KMS-11 (cell line): ENCODE measurements around the gene EYA4.

ENCODE experiments used
- H2AFZ ChIP-seq: fragments of 200-600 bp; sonication (generic); 2 replicates; pipeline ENCODE4 v1.6.1; 2016; ENCODE audit warnings: antibody characterized with exemption, mixed run types, low read depth
- H3K27ac ChIP-seq: fragments of 200-600 bp; sonication (generic); 2 replicates; pipeline ENCODE4 v1.6.1; 2016; ENCODE audit warnings: mild to moderate bottlenecking, mixed run types
- H3K27me3 ChIP-seq: fragments of 200-600 bp; sonication (generic); 2 replicates; pipeline ENCODE4 v1.6.1; 2017; ENCODE audit warnings: mild to moderate bottlenecking, low read depth, mixed run types, moderate library complexity; ENCODE audit not compliant: insufficient read depth
- H3K36me3 ChIP-seq: fragments of 200-600 bp; sonication (generic); 2 replicates; pipeline ENCODE4 v1.6.1; 2017; ENCODE audit warnings: mild to moderate bottlenecking, mixed run types; ENCODE audit not compliant: insufficient read depth
- H3K4me1 ChIP-seq: fragments of 200-600 bp; sonication (generic); 2 replicates; pipeline ENCODE4 v1.6.1; 2016; ENCODE audit warnings: mild to moderate bottlenecking, low read depth, mixed run types; ENCODE audit not compliant: poor library complexity, severe bottlenecking
- H3K4me2 ChIP-seq: fragments of 200-600 bp; sonication (generic); 2 replicates; pipeline ENCODE4 v1.7.0; 2016; ENCODE audit warnings: mild to moderate bottlenecking, mixed run types
- H3K4me3 ChIP-seq: fragments of 200-600 bp; sonication (generic); IDR thresholded peaks from 2 replicates; pipeline ENCODE4 v1.6.1; 2017; ENCODE audit warnings: low read depth, low read length, mixed read lengths; ENCODE audit not compliant: insufficient read depth
- H3K79me2 ChIP-seq: fragments of 200-600 bp; sonication (generic); 2 replicates; pipeline ENCODE4 v1.6.1; 2016; ENCODE audit warnings: low read depth, mixed run types; ENCODE audit not compliant: insufficient read depth
- H3K9ac ChIP-seq: fragments of 200-600 bp; sonication (generic); 2 replicates; pipeline ENCODE4 v1.6.1; 2016; ENCODE audit warnings: mild to moderate bottlenecking, mixed run types
- H4K20me1 ChIP-seq: fragments of 200-600 bp; sonication (generic); 2 replicates; pipeline ENCODE4 v1.6.1; 2016; ENCODE audit warnings: mild to moderate bottlenecking, mixed run types; ENCODE audit not compliant: insufficient read depth
- TF ChIP-seq, protein P1 (sequence below): fragments of 200-600 bp; sonication (generic); conservative IDR thresholded peaks from 2 replicates; pipeline ENCODE4 v1.6.1; 2017; ENCODE audit warnings: low read depth, mild to moderate bottlenecking, antibody characterized with exemption, low read length, moderate library complexity, mixed read lengths

EYA4 gene

DNA sequence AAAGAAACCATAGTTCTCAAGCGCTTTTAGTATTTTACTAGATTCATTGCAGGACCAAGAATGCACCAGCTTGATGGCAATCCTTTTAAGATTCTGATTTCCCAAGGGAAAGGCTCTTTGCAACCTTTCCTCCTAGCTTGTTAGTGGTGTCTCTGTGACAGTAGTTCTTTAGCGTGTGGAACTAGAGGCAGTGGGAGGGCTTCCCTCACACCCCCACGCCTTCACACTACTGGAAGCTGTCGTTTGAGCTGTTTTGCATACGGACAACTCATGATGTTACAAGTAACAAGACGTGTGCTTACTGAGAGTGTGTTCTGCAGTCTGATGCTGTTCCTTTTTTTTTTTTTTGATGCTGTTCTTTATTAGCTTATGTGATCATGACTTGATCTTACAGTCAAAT is 34.1 kb downstream of the EYA4 start:
- H2AFZ ChIP-seq = no peak overlapping the region
- TF ChIP-seq, protein P1, sequence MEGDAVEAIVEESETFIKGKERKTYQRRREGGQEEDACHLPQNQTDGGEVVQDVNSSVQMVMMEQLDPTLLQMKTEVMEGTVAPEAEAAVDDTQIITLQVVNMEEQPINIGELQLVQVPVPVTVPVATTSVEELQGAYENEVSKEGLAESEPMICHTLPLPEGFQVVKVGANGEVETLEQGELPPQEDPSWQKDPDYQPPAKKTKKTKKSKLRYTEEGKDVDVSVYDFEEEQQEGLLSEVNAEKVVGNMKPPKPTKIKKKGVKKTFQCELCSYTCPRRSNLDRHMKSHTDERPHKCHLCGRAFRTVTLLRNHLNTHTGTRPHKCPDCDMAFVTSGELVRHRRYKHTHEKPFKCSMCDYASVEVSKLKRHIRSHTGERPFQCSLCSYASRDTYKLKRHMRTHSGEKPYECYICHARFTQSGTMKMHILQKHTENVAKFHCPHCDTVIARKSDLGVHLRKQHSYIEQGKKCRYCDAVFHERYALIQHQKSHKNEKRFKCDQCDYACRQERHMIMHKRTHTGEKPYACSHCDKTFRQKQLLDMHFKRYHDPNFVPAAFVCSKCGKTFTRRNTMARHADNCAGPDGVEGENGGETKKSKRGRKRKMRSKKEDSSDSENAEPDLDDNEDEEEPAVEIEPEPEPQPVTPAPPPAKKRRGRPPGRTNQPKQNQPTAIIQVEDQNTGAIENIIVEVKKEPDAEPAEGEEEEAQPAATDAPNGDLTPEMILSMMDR = no peak
- no peak overlapping the region for H3K9ac ChIP-seq

DNA sequence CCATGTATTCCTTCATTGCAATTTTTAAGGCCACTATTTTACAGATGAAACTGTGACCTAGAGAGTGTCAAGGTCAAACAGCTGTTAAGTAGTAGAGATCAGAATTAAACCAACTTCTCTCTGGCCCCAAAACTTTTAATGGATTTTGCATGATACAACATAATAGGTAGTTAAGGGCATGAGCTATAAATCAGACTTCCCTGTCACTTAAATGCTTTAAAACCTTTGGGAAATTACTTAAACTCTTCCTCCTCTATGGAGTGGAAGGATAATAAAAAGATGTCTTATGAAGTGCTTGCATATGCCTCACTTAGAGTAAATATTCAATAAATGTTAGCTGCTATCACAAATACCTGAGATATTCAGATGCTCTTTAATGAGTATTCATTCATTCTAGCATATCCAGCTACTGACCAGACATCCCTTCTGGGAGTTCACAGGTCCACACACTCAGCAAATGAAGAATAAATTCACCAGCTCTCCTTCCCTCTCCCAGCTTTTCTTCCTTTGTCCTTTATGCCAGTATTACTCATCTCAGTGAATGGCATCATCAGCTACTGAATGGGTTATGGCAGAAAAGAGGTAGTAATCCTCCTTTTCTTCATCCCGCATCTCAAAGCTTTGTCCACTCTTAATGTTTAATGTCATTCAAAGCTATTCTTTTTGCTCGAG is 36.2 kb downstream of the EYA4 start:
- Histone ChIP-seq H2AFZ (no peak overlapping the region), H3K27me3 (no peaks in the 10 kb centered on the region), H3K4me3 (no peak overlapping the region), H3K9ac (no peak overlapping the region), H3K36me3 (no peaks in the 10 kb centered on the region), H3K27ac (no peak overlapping the region), H3K79me2 (no peaks in the 10 kb centered on the region), H4K20me1 (no peaks in the 10 kb centered on the region; the same call in 1 of the 2 replicates), H3K4me2 (no peak overlapping the region), H3K4me1 (no peaks in the 10 kb centered on the region)
- TF ChIP-seq, protein P1 = no peak

More for the DNA sequence above, 34.1 kb downstream of the EYA4 start:
- H3K4me2 ChIP-seq = no peak overlapping the region
- no peaks in the 10 kb centered on the region for H3K36me3 ChIP-seq
- no peaks in the 10 kb centered on the region for H3K79me2 ChIP-seq
- no peak overlapping the region for H3K27ac ChIP-seq
- no peaks in the 10 kb centered on the region; the same call in 1 of the 2 replicates for H4K20me1 ChIP-seq
- no peak overlapping the region for H3K4me3 ChIP-seq
- H3K4me1 ChIP-seq = no peaks in the 10 kb centered on the region
- no peaks in the 10 kb centered on the region for H3K27me3 ChIP-seq

DNA sequence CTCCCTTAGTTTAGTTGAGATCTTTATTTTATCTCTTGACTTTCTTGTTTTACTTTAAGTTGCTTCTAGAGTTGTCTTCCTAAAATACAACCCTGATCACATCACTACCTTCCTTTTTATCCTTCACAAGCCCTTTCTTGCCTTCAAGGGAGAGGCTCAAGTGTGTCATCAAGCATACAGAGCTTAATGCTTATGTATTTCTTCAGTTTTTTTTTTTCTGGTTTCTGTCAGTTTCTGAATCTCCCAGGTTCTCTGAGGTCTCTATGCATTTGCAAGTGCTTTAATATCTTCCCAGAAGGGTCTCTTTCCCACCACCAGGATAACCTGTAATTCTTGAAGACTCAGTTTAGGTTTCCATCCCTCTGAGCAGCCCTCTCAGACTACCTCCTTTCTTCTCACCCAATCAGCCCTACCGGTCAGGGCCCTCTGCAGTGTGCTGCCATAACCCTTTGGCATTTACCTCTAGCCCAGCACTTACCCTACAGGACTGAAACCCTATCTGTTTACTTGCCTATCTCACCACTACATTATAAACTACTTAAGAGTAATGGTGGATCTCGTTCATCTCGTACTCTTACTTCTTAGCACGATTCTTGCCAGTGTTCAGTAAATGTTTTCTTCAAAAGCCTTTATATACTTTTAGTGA is 36.9 kb downstream of the EYA4 start:
- Histone ChIP-seq H4K20me1 (no peaks in the 10 kb centered on the region; the same call in 1 of the 2 replicates), H3K27me3 (no peaks in the 10 kb centered on the region), H3K27ac (no peak overlapping the region), H3K79me2 (no peaks in the 10 kb centered on the region), H3K4me2 (no peak overlapping the region), H2AFZ (no peak overlapping the region), H3K4me1 (no peaks in the 10 kb centered on the region), H3K36me3 (no peaks in the 10 kb centered on the region), H3K9ac (no peak overlapping the region), H3K4me3 (no peak overlapping the region)
- TF ChIP-seq, protein P1 = no peak

DNA sequence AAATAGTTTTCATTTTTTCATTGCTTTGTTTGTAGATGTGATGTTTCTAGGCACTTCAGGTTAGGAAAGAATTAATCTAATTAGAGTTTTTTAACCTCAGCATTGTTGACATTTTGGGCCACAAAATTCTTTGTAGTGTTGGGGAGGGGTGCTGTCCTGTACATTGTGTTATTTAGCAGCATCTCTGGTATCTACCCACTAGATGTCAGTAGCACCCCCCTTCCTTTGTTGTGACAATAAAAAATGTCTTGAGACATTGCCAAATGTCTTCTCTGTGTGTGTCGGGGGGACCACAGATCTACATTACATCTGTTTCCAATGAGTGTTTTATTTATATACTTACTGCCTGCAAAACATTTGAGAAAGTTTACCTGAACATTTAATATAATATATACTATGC is 45.6 kb downstream of the EYA4 start:
- Histone ChIP-seq H3K4me1 (no peaks in the 10 kb centered on the region), H3K36me3 (no peaks in the 10 kb centered on the region), H4K20me1 (no peaks in the 10 kb centered on the region), H3K27ac (no peak overlapping the region), H3K27me3 (no peaks in the 10 kb centered on the region), H3K4me2 (no peak overlapping the region), H3K79me2 (no peaks in the 10 kb centered on the region), H3K9ac (no peak overlapping the region), H3K4me3 (no peak overlapping the region), H2AFZ (no peak overlapping the region)
- TF ChIP-seq, protein P1 = peak; percentile 38; the same call in 1 of the 2 replicates
